Measurements from ENCODE around the gene ATP8A2. TPM values are rescaled to one million over a fixed set of nuclear protein-coding genes. Genes with fewer than 3 reads are reported as not detected.

The ATP8A2 gene
- total and polyA plus RNA-seq, 2 of the 4 experiments (the other 2 are of a cell fraction) = 0.02 to 0.18 TPM

- Histone ChIP-seq H2AFZ (replicated peaks; ENCODE audit: low read length, poor library complexity) (no peak overlapping the region), H3K27ac (ENCODE audit: insufficient read depth, low read length) (no peak overlapping the region), H3K9ac (ENCODE audit: low read depth, low read length) (no peak overlapping the region), H2BK20ac (ENCODE audit: low read depth, low read length) (no peak overlapping the region), H4K91ac (ENCODE audit: insufficient read depth, low read depth, low read length) (no peak overlapping the region), H2AK5ac (ENCODE audit: low read depth, low read length) (no peak overlapping the region), H2AK9ac (replicated peaks; ENCODE audit: low read depth, low read length, poor library complexity) (no peak overlapping the region), H2BK120ac (ENCODE audit: low read depth, low read length) (no peak overlapping the region), H4K20me1 (ENCODE audit: insufficient read depth, low read length) (no peaks in the 10 kb centered on the region), H3K79me1 (ENCODE audit: low read depth in 1 of 2, low read length in 2 of 2) (no peaks in the 10 kb centered on the region), H3K4ac (ENCODE audit: low read depth, low read length) (no peak overlapping the region), H3K56ac (ENCODE audit: extremely low read depth, insufficient read depth, low read length) (no peak overlapping the region), H4K5ac (ENCODE audit: low read depth, low read length) (no peak overlapping the region), H2BK15ac (ENCODE audit: low read depth, low read length) (no peak overlapping the region), H3K14ac (replicated peaks; ENCODE audit: low read depth, low read length) (no peak overlapping the region), H3K4me3 (ENCODE audit: insufficient read depth, low read depth, low read length) (no peak overlapping the region), H3K36me3 (ENCODE audit: control insufficient read depth, insufficient read depth, low read length) (no peaks in the 10 kb centered on the region), H3K23ac (ENCODE audit: low read depth, low read length) (no peak overlapping the region), H3K27me3 (ENCODE audit: control insufficient read depth, insufficient read depth, low read length) (no peaks in the 10 kb centered on the region), H3K4me2 (ENCODE audit: low read depth, low read length) (no peak overlapping the region), H3K4me1 (ENCODE audit: control insufficient read depth, insufficient read depth, low read length) (no peaks in the 10 kb centered on the region), H3K9me3 (ENCODE audit: control insufficient read depth, insufficient read depth, low read length) (no peaks in the 10 kb centered on the region), H3K9me1 (ENCODE audit: insufficient read depth, low read length) (no peaks in the 10 kb centered on the region), H4K8ac (ENCODE audit: low read depth in 2 of 2, low read length in 2 of 2) (no peak overlapping the region), H2BK5ac (ENCODE audit: low read depth, low read length, poor library complexity, severe bottlenecking) (no peak overlapping the region), H3K18ac (ENCODE audit: low read depth, low read length) (no peak overlapping the region)
- BruUV-seq (replicated peaks) = no TSS peak
- in situ Hi-C loops (cut with MboI; ENCODE audit: low sequenced_read_pairs) (no loop called here), intact Hi-C loops (cut with micrococcal nuclease) (no loop called here), dilution Hi-C loops (cut with HindIII; ENCODE audit: low sequenced_read_pairs, unreplicated experiment) (no loop called here)
- no CpG with 5 or more reads among the region's 1 CpG for WGBS, 2 experiments (ENCODE audit: extremely low coverage in 2 of 2, insufficient read length in 1 of 2)
- ATAC-seq (ENCODE audit: low read depth) (no peak), DNase-seq (no peak)
- ChIA-PET POLR2A (ENCODE audit: unreplicated experiment) (no interaction called here), CTCF (no interaction called here)
- TF ChIP-seq RCOR1 (IDR thresholded peaks at IDR 0.05; ENCODE audit: insufficient replicate concordance, low read length) (no peak), RFX5 (IDR thresholded peaks at IDR 0.05; ENCODE audit: low read depth, low read length) (no peak), MAZ (IDR thresholded peaks at IDR 0.05; ENCODE audit: borderline replicate concordance, low read depth, low read length) (no peak), NFE2L2 (IDR thresholded peaks at IDR 0.05; ENCODE audit: low read depth, low read length) (no peak)
- TF ChIP-seq, protein P1, sequence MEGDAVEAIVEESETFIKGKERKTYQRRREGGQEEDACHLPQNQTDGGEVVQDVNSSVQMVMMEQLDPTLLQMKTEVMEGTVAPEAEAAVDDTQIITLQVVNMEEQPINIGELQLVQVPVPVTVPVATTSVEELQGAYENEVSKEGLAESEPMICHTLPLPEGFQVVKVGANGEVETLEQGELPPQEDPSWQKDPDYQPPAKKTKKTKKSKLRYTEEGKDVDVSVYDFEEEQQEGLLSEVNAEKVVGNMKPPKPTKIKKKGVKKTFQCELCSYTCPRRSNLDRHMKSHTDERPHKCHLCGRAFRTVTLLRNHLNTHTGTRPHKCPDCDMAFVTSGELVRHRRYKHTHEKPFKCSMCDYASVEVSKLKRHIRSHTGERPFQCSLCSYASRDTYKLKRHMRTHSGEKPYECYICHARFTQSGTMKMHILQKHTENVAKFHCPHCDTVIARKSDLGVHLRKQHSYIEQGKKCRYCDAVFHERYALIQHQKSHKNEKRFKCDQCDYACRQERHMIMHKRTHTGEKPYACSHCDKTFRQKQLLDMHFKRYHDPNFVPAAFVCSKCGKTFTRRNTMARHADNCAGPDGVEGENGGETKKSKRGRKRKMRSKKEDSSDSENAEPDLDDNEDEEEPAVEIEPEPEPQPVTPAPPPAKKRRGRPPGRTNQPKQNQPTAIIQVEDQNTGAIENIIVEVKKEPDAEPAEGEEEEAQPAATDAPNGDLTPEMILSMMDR (conservative IDR thresholded peaks at IDR 0.05; ENCODE audit: low read depth, low read length) = no peak
These were observed 336.0 kb downstream of the ATP8A2 start for GRCh38 chr13:25707726-25708125.
